CD14-positive monocyte (primary cell): ENCODE data around the gene SLC9A4. TPM values are rescaled to one million over a fixed set of nuclear protein-coding genes. Genes with fewer than 3 reads are reported as not detected.

Source experiments
- DNase-seq, 3 donors: peaks; one replicate each; pipeline ENCODE4 v3.0.0-alpha.2; 2011 to 2022
- H2AFZ ChIP-seq: 2 replicates; pipeline ENCODE4 v1.6.0; 2012; ENCODE audit warnings: mild to moderate bottlenecking, low read depth, low read length, inconsistent platforms; ENCODE audit not compliant: insufficient read depth, poor library complexity, severe bottlenecking
- H3K27ac ChIP-seq, 2 donors: 1 replicate in 1 of 2; 2 replicates in 1 of 2; pipeline ENCODE4 v1.5.1; 2012 to 2013; ENCODE audit warnings: low read length in 2 of 2, control low read depth in 1 of 2, inconsistent platforms in 1 of 2, low read depth in 1 of 2, mild to moderate bottlenecking in 1 of 2
- H3K27me3 ChIP-seq, 2 donors: one replicate each; pipeline versions ENCODE4 v1.6.0 to v1.6.1; 2011 to 2013; ENCODE audit warnings: low read length in 2 of 2; ENCODE audit not compliant: control insufficient read depth in 2 of 2, insufficient read depth in 2 of 2
- H3K36me3 ChIP-seq, 2 donors: replicated peaks in 1 of 2; 1 replicate in 1 of 2; 2 replicates in 1 of 2; pipeline versions ENCODE4 v1.5.1 to v1.6.1; 2012 to 2013; ENCODE audit warnings: low read length in 2 of 2, control low read depth in 1 of 2, inconsistent platforms in 1 of 2, mild to moderate bottlenecking in 1 of 2; ENCODE audit not compliant: insufficient read depth in 2 of 2, control insufficient read depth in 1 of 2
- H3K4me1 ChIP-seq, 2 donors: 1 replicate in 1 of 2; 2 replicates in 1 of 2; pipeline versions ENCODE4 v1.5.1 to v1.6.1; 2012 to 2013; ENCODE audit warnings: low read length in 2 of 2, control low read depth in 1 of 2, inconsistent platforms in 1 of 2, mild to moderate bottlenecking in 1 of 2, moderate library complexity in 1 of 2; ENCODE audit not compliant: insufficient read depth in 2 of 2, control insufficient read depth in 1 of 2
- H3K4me2 ChIP-seq: replicated peaks from 2 replicates; pipeline ENCODE3; 2012; ENCODE audit warnings: low read length, moderate library complexity, mild to moderate bottlenecking; ENCODE audit not compliant: poor library complexity, severe bottlenecking; ENCODE audit errors: extremely low read depth
- H3K4me3 ChIP-seq, 3 experiments: fragments of 200-600 bp in 1 of 3; sonication (generic) in 1 of 3; replicated peaks in 1 of 3; 1 replicate in 2 of 3; 2 replicates in 1 of 3; pipeline ENCODE4 v1.5.1; 2011 to 2013; ENCODE audit warnings: low read length in 3 of 3, mild to moderate bottlenecking in 3 of 3, control low read depth in 2 of 3, low read depth in 2 of 3, inconsistent platforms in 1 of 3, moderate library complexity in 1 of 3
- H3K79me2 ChIP-seq: 2 replicates; pipeline ENCODE4 v1.6.0; 2012; ENCODE audit warnings: mild to moderate bottlenecking, control low read depth, inconsistent platforms, low read length, moderate library complexity; ENCODE audit not compliant: insufficient read depth
- H3K9ac ChIP-seq: 2 replicates; pipeline ENCODE4 v1.6.0; 2017; ENCODE audit warnings: low read length, mild to moderate bottlenecking; ENCODE audit not compliant: insufficient read depth, poor library complexity, severe bottlenecking
- H3K9me3 ChIP-seq, 2 donors: replicated peaks in 1 of 2; 1 replicate in 1 of 2; 2 replicates in 1 of 2; pipeline versions ENCODE4 v1.5.1 to v1.6.1; 2012 to 2013; ENCODE audit warnings: low read length in 2 of 2, control low read depth in 1 of 2; ENCODE audit not compliant: control insufficient read depth in 1 of 2, insufficient read depth in 1 of 2
- H4K20me1 ChIP-seq: 2 replicates; pipeline ENCODE4 v1.6.0; 2012; ENCODE audit warnings: mild to moderate bottlenecking, low read length, control low read depth, moderate library complexity; ENCODE audit not compliant: insufficient read depth
- H3K27ac Mint-ChIP-seq, 7 donors: one replicate each; pipeline ENCODE4 v1.8.0; 2020; ENCODE audit warnings: mild to moderate bottlenecking in 7 of 7, mixed read lengths in 7 of 7, moderate library complexity in 6 of 7, inconsistent platforms in 2 of 7
- H3K27me3 Mint-ChIP-seq, 3 donors: one replicate each; pipeline ENCODE4 v1.8.0; 2021 to 2022; ENCODE audit warnings: low read depth in 3 of 3, mild to moderate bottlenecking in 3 of 3, mixed read lengths in 3 of 3, moderate library complexity in 3 of 3, inconsistent platforms in 1 of 3
- H3K36me3 Mint-ChIP-seq, 2 donors: one replicate each; pipeline ENCODE4 v1.8.0; 2020; ENCODE audit warnings: mixed read lengths in 2 of 2, inconsistent platforms in 1 of 2, mild to moderate bottlenecking in 1 of 2
- H3K4me1 Mint-ChIP-seq: one replicate; pipeline ENCODE4 v1.8.0; 2020; ENCODE audit warnings: mild to moderate bottlenecking, mixed read lengths
- H3K4me3 Mint-ChIP-seq, 2 donors: one replicate each; pipeline ENCODE4 v1.8.0; 2020; ENCODE audit warnings: mild to moderate bottlenecking in 2 of 2, mixed read lengths in 2 of 2, moderate library complexity in 1 of 2
- H3K9me3 Mint-ChIP-seq, 7 donors: one replicate each; pipeline ENCODE4 v1.8.0; 2020 to 2022; ENCODE audit warnings: mixed read lengths in 7 of 7, mild to moderate bottlenecking in 6 of 7, moderate library complexity in 6 of 7, inconsistent platforms in 2 of 7
- CTCF ChIP-seq: fragments of 200-600 bp; IDR thresholded peaks from one replicate; pipeline ENCODE4 v1.8.0; 2022; ENCODE audit warnings: antibody characterized with exemption, mild to moderate bottlenecking
- WGBS: methylation state at CpG from one replicate; pipeline ENCODE4 v1.1.5; 2013; ENCODE audit warnings: missing lambda C conversion rate; ENCODE audit not compliant: insufficient coverage; 5-methylcytosine and 5-hydroxymethylcytosine counted together
- intact Hi-C, 2 donors: fragments of 100-400 bp; cut with micrococcal nuclease; formaldehyde crosslinking; loops; one replicate each; pipeline versions ENCODE4 v1.15.0 to v1.15.1; 2023
- polyA plus RNA-seq, 3 donors: library from polyadenylated mRNA; depleted of rRNA in 1 of 3; unstranded in 2 of 3; stranded (reverse) in 1 of 3; fragments of 300-500 nt in 2 of 3; fragments of >200 nt in 1 of 3; fragmentation: Illumina TruSeq in 2 of 3; gene quantifications; 1 replicate in 2 of 3; 2 replicates in 1 of 3; pipeline ENCODE4 v1.2.3, GENCODE V29; 2012 to 2021

Gene SLC9A4
- polyA plus RNA-seq, 3 donors = not detected

DNA sequence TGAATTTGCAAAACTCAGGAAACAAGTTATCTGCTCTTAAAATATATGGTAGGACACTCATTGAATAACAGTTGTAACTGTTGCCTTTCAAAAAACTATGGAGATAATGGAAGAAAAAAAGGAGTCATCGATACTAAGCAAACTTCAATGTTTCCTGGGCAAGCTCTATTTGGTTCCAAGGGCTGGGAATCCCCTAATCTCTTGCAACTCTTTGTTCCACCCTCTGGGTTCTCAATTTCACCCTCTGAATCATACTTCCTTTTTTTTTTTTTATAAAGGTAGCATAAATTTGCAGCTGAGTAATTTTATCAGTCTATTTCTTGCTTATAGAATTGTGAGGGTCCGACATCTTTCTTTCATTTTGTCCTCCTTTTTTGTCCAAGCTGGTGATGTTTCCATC, 36.7 kb downstream of the SLC9A4 start:
- TF ChIP-seq CTCF = no peak
- Histone ChIP-seq H3K4me3 (peak overlapping the region in 1 of 3 experiments; percentile 43), H3K9ac (no peak overlapping the region), H3K9me3 (peaks cover 0 to 2% of the 10 kb centered on the region in 2 donors), H3K27me3 (no peaks in the 10 kb centered on the region), H3K79me2 (no peaks in the 10 kb centered on the region), H2AFZ (no peak overlapping the region), H3K4me2 (peak overlapping the region; percentile 44), H4K20me1 (no peaks in the 10 kb centered on the region), H3K36me3 (no peaks in the 10 kb centered on the region), H3K4me1 (peaks cover 19 to 30% of the 10 kb centered on the region in 2 donors), H3K27ac (peak overlapping the region in 1 of 2 donors; percentile 84)
- Mint-ChIP-seq H3K27me3 (peaks cover 3 to 11% (median 8%) of the 10 kb centered on the region in 3 donors), H3K9me3 (peaks cover 4 to 11% (median 7%) of the 10 kb centered on the region in 7 donors), H3K27ac (peak overlapping the region; percentile 83 to 96 (median 86)), H3K4me3 (peak overlapping the region in 1 of 2 donors; percentile 43), H3K36me3 (no peaks in the 10 kb centered on the region), H3K4me1 (peaks cover 23% of the 10 kb centered on the region)
- DNase-seq = peak; percentile 72 to 91 (median 86)
- intact Hi-C loops = no loop called here
- no CpG with 5 or more reads among the region's 2 CpGs for WGBS

- peaks cover 0 to 2% of the 10 kb centered on the region in 2 donors for H3K9me3 ChIP-seq
- Mint-ChIP-seq H3K27me3 (peaks cover 1 to 8% (median 7%) of the 10 kb centered on the region in 3 donors), H3K9me3 (peaks cover 4 to 11% (median 7%) of the 10 kb centered on the region in 7 donors)
Measured at GRCh38 chr2:102510791-102511575, 38.0 kb downstream of the SLC9A4 start.

More at GRCh38 chr2:102510791-102511575, 38.0 kb downstream of the SLC9A4 start:
- no peak overlapping the region for H3K4me3 ChIP-seq
- H3K27me3 ChIP-seq = no peaks in the 10 kb centered on the region
- no peak overlapping the region for H3K4me2 ChIP-seq
- no peak overlapping the region for H3K9ac ChIP-seq
- Mint-ChIP-seq H3K4me3 (no peak overlapping the region), H3K4me1 (peaks cover 21% of the 10 kb centered on the region), H3K36me3 (no peaks in the 10 kb centered on the region), H3K27ac (peak overlapping the region in 1 of 7 donors; percentile 42)
- H3K79me2 ChIP-seq = no peaks in the 10 kb centered on the region
- peak; percentile 18 to 29 (median 25) for DNase-seq
- H3K27ac ChIP-seq = no peak overlapping the region
- TF ChIP-seq CTCF = no peak
- H3K4me1 ChIP-seq = peaks cover 19 to 30% of the 10 kb centered on the region in 2 donors
- no CpG with 5 or more reads among the region's 2 CpGs for WGBS
- intact Hi-C loops = no loop called here
- H3K36me3 ChIP-seq = no peaks in the 10 kb centered on the region
- no peaks in the 10 kb centered on the region for H4K20me1 ChIP-seq
- no peak overlapping the region for H2AFZ ChIP-seq
